Loucy (cell line): ENCODE measurements around the gene EXOC3L1.

Source experiments
- CTCF ChIP-seq: fragments of 200-600 bp; sonication (generic); conservative IDR thresholded peaks from 2 replicates; pipeline ENCODE4 v1.5.1; 2014; ENCODE audit warnings: mild to moderate bottlenecking, antibody characterized with exemption, low read length
- EZH2phosphoT487 ChIP-seq: fragments of 200-600 bp; IDR thresholded peaks from 2 replicates; pipeline ENCODE4 v1.6.1; 2018; ENCODE audit warnings: antibody characterized with exemption, mild to moderate bottlenecking, moderate library complexity, borderline replicate concordance

GRCh38 chr16:67166110-67166547, 23.8 kb downstream of the EXOC3L1 start:
- no peak for TF ChIP-seq CTCF
- TF ChIP-seq EZH2phosphoT487: no peak
